ENCODE data around the gene SCN4B. TPM values are rescaled to one million over a fixed set of nuclear protein-coding genes. Genes with fewer than 3 reads are reported as not detected.

The SCN4B gene
- total and polyA plus RNA-seq, 4 donors: 0.05 to 0.67 (median 0.42) TPM; not detected in 1

GRCh38 chr11:118163494-118163893 is 10.9 kb upstream of the SCN4B start:
- H3K4me1 ChIP-seq (ENCODE audit: control insufficient read depth in 4 of 4, insufficient read depth in 4 of 4, low read length in 3 of 4): no peaks in the 10 kb centered on the region
- H3K9me3 ChIP-seq (ENCODE audit: control insufficient read depth in 4 of 4, low read length in 3 of 4): no peaks in the 10 kb centered on the region
- no peaks in the 10 kb centered on the region for H3K27me3 ChIP-seq (ENCODE audit: control insufficient read depth in 4 of 4, insufficient read depth in 4 of 4, low read length in 3 of 4)
- 77% methylated on average over 5 of the region's 5 CpGs for WGBS
- no peak overlapping the region for H3K27ac ChIP-seq (ENCODE audit: low read depth in 1 of 2, low read length in 2 of 2)
- H3K36me3 ChIP-seq (ENCODE audit: control insufficient read depth in 4 of 4, insufficient read depth in 3 of 4, low read depth in 1 of 4, low read length in 3 of 4): no peaks in the 10 kb centered on the region
- H3K9ac ChIP-seq (ENCODE audit: low read depth in 1 of 2, low read length in 2 of 2): no peak overlapping the region
- H3K4me3 ChIP-seq (ENCODE audit: low read depth in 1 of 3, low read length in 3 of 3): no peak overlapping the region
- TF ChIP-seq SP1 (IDR thresholded peaks at IDR 0.05): no peak
- no peak for TF ChIP-seq JUND (IDR thresholded peaks at IDR 0.05)
- no peak for TF ChIP-seq FOXA1 (IDR thresholded peaks at IDR 0.05)
- TF ChIP-seq GABPA (IDR thresholded peaks at IDR 0.05 in 1 of 2, conservative IDR thresholded peaks at IDR 0.05 in 1 of 2): no peak
- no peak for TF ChIP-seq TAF1 (conservative IDR thresholded peaks at IDR 0.05)
- no peak for TF ChIP-seq EGR1 (IDR thresholded peaks at IDR 0.05; ENCODE audit: low read depth in 2 of 2)
- TF ChIP-seq, protein P1, sequence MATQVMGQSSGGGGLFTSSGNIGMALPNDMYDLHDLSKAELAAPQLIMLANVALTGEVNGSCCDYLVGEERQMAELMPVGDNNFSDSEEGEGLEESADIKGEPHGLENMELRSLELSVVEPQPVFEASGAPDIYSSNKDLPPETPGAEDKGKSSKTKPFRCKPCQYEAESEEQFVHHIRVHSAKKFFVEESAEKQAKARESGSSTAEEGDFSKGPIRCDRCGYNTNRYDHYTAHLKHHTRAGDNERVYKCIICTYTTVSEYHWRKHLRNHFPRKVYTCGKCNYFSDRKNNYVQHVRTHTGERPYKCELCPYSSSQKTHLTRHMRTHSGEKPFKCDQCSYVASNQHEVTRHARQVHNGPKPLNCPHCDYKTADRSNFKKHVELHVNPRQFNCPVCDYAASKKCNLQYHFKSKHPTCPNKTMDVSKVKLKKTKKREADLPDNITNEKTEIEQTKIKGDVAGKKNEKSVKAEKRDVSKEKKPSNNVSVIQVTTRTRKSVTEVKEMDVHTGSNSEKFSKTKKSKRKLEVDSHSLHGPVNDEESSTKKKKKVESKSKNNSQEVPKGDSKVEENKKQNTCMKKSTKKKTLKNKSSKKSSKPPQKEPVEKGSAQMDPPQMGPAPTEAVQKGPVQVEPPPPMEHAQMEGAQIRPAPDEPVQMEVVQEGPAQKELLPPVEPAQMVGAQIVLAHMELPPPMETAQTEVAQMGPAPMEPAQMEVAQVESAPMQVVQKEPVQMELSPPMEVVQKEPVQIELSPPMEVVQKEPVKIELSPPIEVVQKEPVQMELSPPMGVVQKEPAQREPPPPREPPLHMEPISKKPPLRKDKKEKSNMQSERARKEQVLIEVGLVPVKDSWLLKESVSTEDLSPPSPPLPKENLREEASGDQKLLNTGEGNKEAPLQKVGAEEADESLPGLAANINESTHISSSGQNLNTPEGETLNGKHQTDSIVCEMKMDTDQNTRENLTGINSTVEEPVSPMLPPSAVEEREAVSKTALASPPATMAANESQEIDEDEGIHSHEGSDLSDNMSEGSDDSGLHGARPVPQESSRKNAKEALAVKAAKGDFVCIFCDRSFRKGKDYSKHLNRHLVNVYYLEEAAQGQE (IDR thresholded peaks at IDR 0.05): no peak
- no peak for TF ChIP-seq YY1 (IDR thresholded peaks at IDR 0.05)
- DNase-seq (ENCODE audit: low spot score): no peak

DNA sequence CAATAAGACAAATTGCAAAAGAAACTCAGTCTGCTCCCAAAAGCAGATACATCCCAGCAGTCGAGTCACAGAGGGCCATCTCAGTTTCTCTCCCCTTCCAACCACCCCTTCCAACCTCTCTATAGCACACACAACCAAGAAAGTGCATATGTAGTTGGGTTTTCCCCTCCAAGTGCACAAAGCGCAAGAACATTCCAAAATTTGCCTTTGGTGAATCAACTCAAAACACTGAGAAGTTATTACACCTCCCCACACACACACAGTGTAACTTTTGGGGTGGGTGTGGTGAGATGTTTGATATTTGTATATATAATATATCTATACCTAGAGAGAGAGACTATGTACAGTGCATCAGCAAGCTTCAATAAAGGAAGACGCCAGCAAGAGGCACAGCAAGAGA is 10.2 kb upstream of the SCN4B start:
- WGBS: 85% methylated on average over 3 of the region's 3 CpGs
- DNase-seq (ENCODE audit: low spot score): no peak
- Histone ChIP-seq H3K4me1 (ENCODE audit: control insufficient read depth in 4 of 4, insufficient read depth in 4 of 4, low read length in 3 of 4) (no peaks in the 10 kb centered on the region), H3K9ac (ENCODE audit: low read depth in 1 of 2, low read length in 2 of 2) (no peak overlapping the region), H3K36me3 (ENCODE audit: control insufficient read depth in 4 of 4, insufficient read depth in 3 of 4, low read depth in 1 of 4, low read length in 3 of 4) (no peaks in the 10 kb centered on the region), H3K27ac (ENCODE audit: low read depth in 1 of 2, low read length in 2 of 2) (no peak overlapping the region), H3K9me3 (ENCODE audit: control insufficient read depth in 4 of 4, low read length in 3 of 4) (no peaks in the 10 kb centered on the region), H3K27me3 (ENCODE audit: control insufficient read depth in 4 of 4, insufficient read depth in 4 of 4, low read length in 3 of 4) (no peaks in the 10 kb centered on the region), H3K4me3 (ENCODE audit: low read depth in 1 of 3, low read length in 3 of 3) (no peak overlapping the region)
- TF ChIP-seq EGR1 (IDR thresholded peaks at IDR 0.05; ENCODE audit: low read depth in 2 of 2): no peak
- no peak for TF ChIP-seq GABPA (IDR thresholded peaks at IDR 0.05 in 1 of 2, conservative IDR thresholded peaks at IDR 0.05 in 1 of 2)
- no peak for TF ChIP-seq HNF4G (IDR thresholded peaks at IDR 0.05)
- no peak for TF ChIP-seq RAD21 (IDR thresholded peaks at IDR 0.05)
- TF ChIP-seq FOXA1 (IDR thresholded peaks at IDR 0.05): no peak
- no peak for TF ChIP-seq SP1 (IDR thresholded peaks at IDR 0.05)
- TF ChIP-seq, protein P2, sequence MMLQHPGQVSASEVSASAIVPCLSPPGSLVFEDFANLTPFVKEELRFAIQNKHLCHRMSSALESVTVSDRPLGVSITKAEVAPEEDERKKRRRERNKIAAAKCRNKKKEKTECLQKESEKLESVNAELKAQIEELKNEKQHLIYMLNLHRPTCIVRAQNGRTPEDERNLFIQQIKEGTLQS (IDR thresholded peaks at IDR 0.05): no peak
- TF ChIP-seq YY1 (IDR thresholded peaks at IDR 0.05): no peak

- no peak for TF ChIP-seq HNF4G (IDR thresholded peaks at IDR 0.05)
- no peak for TF ChIP-seq NR2F2 (IDR thresholded peaks at IDR 0.05)
- TF ChIP-seq FOXA1 (IDR thresholded peaks at IDR 0.05): no peak
- WGBS: 84% methylated on average over 6 of the region's 6 CpGs
- Histone ChIP-seq H3K4me3 (ENCODE audit: low read depth in 1 of 3, low read length in 3 of 3) (no peak overlapping the region), H3K9ac (ENCODE audit: low read depth in 1 of 2, low read length in 2 of 2) (no peak overlapping the region), H3K36me3 (ENCODE audit: control insufficient read depth in 4 of 4, insufficient read depth in 3 of 4, low read depth in 1 of 4, low read length in 3 of 4) (no peaks in the 10 kb centered on the region), H3K27ac (ENCODE audit: low read depth in 1 of 2, low read length in 2 of 2) (no peak overlapping the region), H3K4me1 (ENCODE audit: control insufficient read depth in 4 of 4, insufficient read depth in 4 of 4, low read length in 3 of 4) (no peaks in the 10 kb centered on the region), H3K27me3 (ENCODE audit: control insufficient read depth in 4 of 4, insufficient read depth in 4 of 4, low read length in 3 of 4) (peaks cover 0 to 9% (median 0%) of the 10 kb centered on the region in 4 donors), H3K9me3 (ENCODE audit: control insufficient read depth in 4 of 4, low read length in 3 of 4) (no peaks in the 10 kb centered on the region)
- no peak for DNase-seq (ENCODE audit: low spot score)
These were observed 9.2 kb upstream of the SCN4B start for GRCh38 chr11:118161786-118162185.
